Measurements from ENCODE around the gene SPARC.
"Not testable (repeated sequence)": the region's sequence is repeated elsewhere in the genome, so short reads cannot be mapped to it uniquely, and the experiment has no call there.

SPARC gene

GRCh38 chr5:151700820-151701219 is 14.1 kb upstream of the SPARC start:
- DNase-seq (ENCODE audit: low spot score) = peak; percentile 30
- no peak for TF ChIP-seq CTCF (IDR thresholded peaks at IDR 0.05; ENCODE audit: extremely low read depth, missing control alignments)

- DNase-seq (ENCODE audit: low spot score) = peak; percentile 19
- TF ChIP-seq CTCF (IDR thresholded peaks at IDR 0.05; ENCODE audit: extremely low read depth, missing control alignments) = no peak
These were observed 13.6 kb upstream of the SPARC start for GRCh38 chr5:151700296-151700695.

- TF ChIP-seq CTCF (IDR thresholded peaks at IDR 0.05; ENCODE audit: extremely low read depth, missing control alignments) = no peak
- DNase-seq (ENCODE audit: low spot score) = no peak
These were observed 12.6 kb upstream of the SPARC start for GRCh38 chr5:151699071-151699901.

- DNase-seq (ENCODE audit: low spot score) = not testable (repeated sequence)
These were observed 11.4 kb upstream of the SPARC start for GRCh38 chr5:151698081-151698480.

GRCh38 chr5:151697452-151697851 is 10.7 kb upstream of the SPARC start:
- DNase-seq (ENCODE audit: low spot score) = no peak

GRCh38 chr5:151696470-151697061 is 9.9 kb upstream of the SPARC start:
- no peak for TF ChIP-seq CTCF (IDR thresholded peaks at IDR 0.05; ENCODE audit: extremely low read depth, missing control alignments)
- DNase-seq (ENCODE audit: low spot score) = no peak

More at GRCh38 chr5:151697452-151697851, 10.7 kb upstream of the SPARC start:
- no peak for TF ChIP-seq CTCF (IDR thresholded peaks at IDR 0.05; ENCODE audit: extremely low read depth, missing control alignments)

GRCh38 chr5:151695464-151695863 is 8.7 kb upstream of the SPARC start:
- no peak for DNase-seq (ENCODE audit: low spot score)
- TF ChIP-seq CTCF (IDR thresholded peaks at IDR 0.05; ENCODE audit: extremely low read depth, missing control alignments) = no peak

All from GM20000 (cell line).